Ascending aorta (tissue), 2 donors: ENCODE results near the gene SDHB. TPM values are rescaled to one million over a fixed set of nuclear protein-coding genes. Genes with fewer than 3 reads are reported as not detected.

ENCODE experiments used
- DNase-seq, 2 donors: peaks; one replicate each; pipeline ENCODE4 v3.0.0-alpha.2; 2019; ENCODE audit warnings: low spot score in 2 of 2
- H3K27ac ChIP-seq, 2 donors: fragments of 200-600 bp; sonication (generic); one replicate each; pipeline ENCODE4 v1.5.1; 2016 to 2017; ENCODE audit warnings: mild to moderate bottlenecking in 1 of 2
- H3K27me3 ChIP-seq: fragments of 200-600 bp; sonication (generic); one replicate; pipeline ENCODE4 v1.5.1; 2017
- H3K36me3 ChIP-seq, 2 donors: fragments of 200-600 bp; sonication (generic); one replicate each; pipeline ENCODE4 v1.5.1; 2016
- H3K4me1 ChIP-seq, 2 donors: fragments of 200-600 bp; sonication (generic); one replicate each; pipeline ENCODE4 v1.5.1; 2016 to 2017; ENCODE audit warnings: mild to moderate bottlenecking in 1 of 2
- H3K4me3 ChIP-seq, 2 donors: fragments of 200-600 bp; sonication (generic); one replicate each; pipeline ENCODE4 v1.5.1; 2016 to 2017; ENCODE audit warnings: mild to moderate bottlenecking in 1 of 2
- H3K9me3 ChIP-seq, 2 donors: fragments of 200-600 bp; sonication (generic); one replicate each; pipeline ENCODE4 v1.5.1; 2016
- intact Hi-C: fragments of 100-400 bp; cut with DNase I; formaldehyde crosslinking; loops from one replicate; pipeline ENCODE4 v1.15.1; 2023
- total RNA-seq: library from RNA; depleted of rRNA; stranded (reverse); fragments of >200 nt; gene quantifications from one replicate; pipeline ENCODE4 v1.1.0, GENCODE V29; 2016
- TF ChIP-seq, protein P1 (sequence below), 3 experiments: fragments of 200-600 bp in 2 of 3; fragments of 450-650 bp in 1 of 3; sonication (generic) in 2 of 3; IDR thresholded peaks; one replicate each; pipeline ENCODE4 v1.5.1; 2016 to 2019; ENCODE audit warnings: antibody characterized with exemption in 3 of 3, mild to moderate bottlenecking in 1 of 3, moderate library complexity in 1 of 3

Gene SDHB
- total RNA-seq, 1 donor from 2014 or later: 112 TPM

DNA sequence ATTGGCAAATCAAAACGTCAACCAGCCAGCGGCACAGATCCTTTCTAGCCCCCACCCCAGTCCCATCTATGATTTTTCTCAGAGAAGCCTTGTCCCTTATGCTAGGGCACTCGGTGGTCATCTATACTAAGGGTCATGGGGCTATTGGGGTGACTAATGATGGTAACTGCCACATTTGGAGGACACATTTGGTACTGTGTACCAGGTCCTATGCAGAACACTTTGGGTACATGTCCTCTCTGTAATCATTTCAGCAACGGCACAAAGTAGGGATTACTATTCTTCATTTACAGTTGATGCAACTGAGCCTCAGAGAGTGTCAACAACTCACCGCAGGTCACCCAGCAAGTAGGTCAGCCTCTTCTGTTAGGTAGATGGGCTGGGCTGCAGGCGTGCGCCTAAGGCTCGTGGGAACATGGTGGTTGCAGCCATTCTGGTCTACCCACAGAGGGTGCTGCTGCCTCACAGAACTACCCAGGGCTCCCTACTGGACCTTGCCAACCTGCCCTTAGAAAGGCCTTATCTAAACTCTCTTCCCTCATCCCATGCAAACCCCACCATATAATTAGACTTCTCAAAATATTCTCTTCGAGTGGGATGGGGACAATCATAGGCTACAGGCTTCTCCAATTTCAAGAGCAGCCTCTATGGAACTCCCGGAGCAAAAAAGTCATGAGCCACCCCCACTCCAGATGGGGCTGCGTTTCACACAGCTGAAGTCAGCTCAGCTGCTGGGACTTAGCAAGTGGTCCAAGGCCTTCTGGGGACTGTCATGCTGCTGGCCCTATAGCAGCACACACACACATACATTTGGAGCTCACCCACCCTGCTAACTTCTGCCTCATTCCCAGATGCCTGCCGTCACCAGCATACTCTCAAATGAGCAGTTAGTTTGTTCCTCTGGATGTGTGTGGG, 5.8 kb upstream of the SDHB start:
- no peaks in the 10 kb centered on the region for H3K9me3 ChIP-seq
- H3K27ac ChIP-seq: no peak overlapping the region

DNA sequence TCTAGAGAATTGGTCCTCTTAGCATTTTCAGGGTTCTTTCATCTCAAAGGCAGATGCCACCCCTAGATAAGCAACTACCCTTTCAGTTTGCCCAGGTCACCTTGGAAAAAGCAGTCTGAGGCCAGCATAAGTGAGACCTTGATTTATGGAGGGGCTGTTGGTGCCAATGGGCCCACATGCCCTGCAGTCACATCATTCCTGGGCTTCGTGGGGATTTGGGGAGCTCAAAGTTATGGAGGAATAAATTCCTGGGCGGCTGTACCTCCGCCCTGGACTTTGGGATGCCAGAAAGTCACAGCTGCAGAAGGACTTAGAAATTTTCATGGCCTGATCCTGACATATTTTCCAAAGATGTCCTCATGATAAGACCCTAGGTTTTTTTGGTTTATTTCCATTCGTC, 2.7 kb upstream of the SDHB start:
- TF ChIP-seq, protein P1, sequence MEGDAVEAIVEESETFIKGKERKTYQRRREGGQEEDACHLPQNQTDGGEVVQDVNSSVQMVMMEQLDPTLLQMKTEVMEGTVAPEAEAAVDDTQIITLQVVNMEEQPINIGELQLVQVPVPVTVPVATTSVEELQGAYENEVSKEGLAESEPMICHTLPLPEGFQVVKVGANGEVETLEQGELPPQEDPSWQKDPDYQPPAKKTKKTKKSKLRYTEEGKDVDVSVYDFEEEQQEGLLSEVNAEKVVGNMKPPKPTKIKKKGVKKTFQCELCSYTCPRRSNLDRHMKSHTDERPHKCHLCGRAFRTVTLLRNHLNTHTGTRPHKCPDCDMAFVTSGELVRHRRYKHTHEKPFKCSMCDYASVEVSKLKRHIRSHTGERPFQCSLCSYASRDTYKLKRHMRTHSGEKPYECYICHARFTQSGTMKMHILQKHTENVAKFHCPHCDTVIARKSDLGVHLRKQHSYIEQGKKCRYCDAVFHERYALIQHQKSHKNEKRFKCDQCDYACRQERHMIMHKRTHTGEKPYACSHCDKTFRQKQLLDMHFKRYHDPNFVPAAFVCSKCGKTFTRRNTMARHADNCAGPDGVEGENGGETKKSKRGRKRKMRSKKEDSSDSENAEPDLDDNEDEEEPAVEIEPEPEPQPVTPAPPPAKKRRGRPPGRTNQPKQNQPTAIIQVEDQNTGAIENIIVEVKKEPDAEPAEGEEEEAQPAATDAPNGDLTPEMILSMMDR (IDR thresholded peaks at IDR 0.05): no peak
- peak in 1 of 2 donors; percentile 57 for DNase-seq
- H3K4me1 ChIP-seq: peaks cover 4 to 14% of the 10 kb centered on the region in 2 donors
- no peaks in the 10 kb centered on the region for H3K27me3 ChIP-seq
- H3K36me3 ChIP-seq: no peaks in the 10 kb centered on the region
- intact Hi-C loops: loop anchor here (5.0 to 10.0 kb wide), 3 partner anchors 71 to 578 kb away; no protein-coding TSS in a partner anchor
- no peak overlapping the region for H3K4me3 ChIP-seq
- H3K9me3 ChIP-seq: no peaks in the 10 kb centered on the region
- H3K27ac ChIP-seq: no peak overlapping the region

More for the DNA sequence above, 5.8 kb upstream of the SDHB start:
- no peaks in the 10 kb centered on the region for H3K27me3 ChIP-seq
- no peak for DNase-seq
- H3K4me1 ChIP-seq: no peaks in the 10 kb centered on the region
- no peaks in the 10 kb centered on the region for H3K36me3 ChIP-seq
- TF ChIP-seq, protein P1 (IDR thresholded peaks at IDR 0.05): peak; percentile 22 to 40 (median 37)
- intact Hi-C loops: loop anchor here (5.0 to 10.0 kb wide), 3 partner anchors 68 to 575 kb away; no protein-coding TSS in a partner anchor
- no peak overlapping the region for H3K4me3 ChIP-seq

GRCh38 chr1:17055801-17056200, 2.0 kb upstream of the SDHB start:
- no peak overlapping the region for H3K4me3 ChIP-seq
- TF ChIP-seq, protein P1 (IDR thresholded peaks at IDR 0.05): no peak
- no peak overlapping the region for H3K27ac ChIP-seq
- H3K9me3 ChIP-seq: no peaks in the 10 kb centered on the region
- no peak for DNase-seq
- H3K36me3 ChIP-seq: peaks cover 0 to 3% of the 10 kb centered on the region in 2 donors
- intact Hi-C loops: loop anchor here (5.0 to 10.0 kb wide), 3 partner anchors 72 to 579 kb away; no protein-coding TSS in a partner anchor
- no peaks in the 10 kb centered on the region for H3K27me3 ChIP-seq
- peaks cover 4 to 17% of the 10 kb centered on the region in 2 donors for H3K4me1 ChIP-seq

DNA sequence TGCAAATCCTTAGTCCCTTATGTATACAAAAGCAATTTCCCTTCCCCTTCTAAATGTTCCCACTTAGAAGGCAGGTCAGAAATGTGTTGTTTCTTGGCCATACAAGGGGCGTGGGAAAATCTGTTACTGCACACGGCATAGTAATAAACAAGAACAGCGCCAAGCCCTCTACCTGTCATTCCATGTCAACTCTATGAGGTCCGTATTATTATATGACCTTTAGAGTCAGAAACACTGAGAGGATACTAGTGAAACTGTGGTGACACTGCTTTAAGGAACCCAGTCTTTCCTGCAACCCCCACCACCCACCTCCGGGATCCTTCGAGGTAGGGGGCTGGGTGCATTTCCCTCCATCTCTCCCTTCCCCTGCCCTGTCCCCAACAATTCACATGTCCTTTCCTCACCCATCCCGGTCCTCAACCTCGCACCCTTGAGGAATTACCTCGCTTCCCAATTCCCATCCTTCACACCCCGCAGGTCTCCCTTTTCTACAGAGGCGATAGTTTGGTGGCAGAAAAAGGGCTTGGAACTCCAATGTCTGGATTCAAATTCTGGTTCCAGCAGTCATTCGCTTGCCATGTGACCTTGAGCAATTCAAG, 647 bp downstream of the SDHB start:
- TF ChIP-seq, protein P1 (IDR thresholded peaks at IDR 0.05): no peak
- Histone ChIP-seq H3K4me1 (peaks cover 4 to 17% of the 10 kb centered on the region in 2 donors), H3K9me3 (no peaks in the 10 kb centered on the region), H3K27ac (peak overlapping the region; percentile 73 to 84), H3K27me3 (no peaks in the 10 kb centered on the region), H3K4me3 (peak overlapping the region; percentile 82 to 91), H3K36me3 (peaks cover 0 to 18% of the 10 kb centered on the region in 2 donors)
- intact Hi-C loops: loop anchor here (2.0 to 10.0 kb wide), 3 partner anchors 40 to 582 kb away; no protein-coding TSS in a partner anchor
- DNase-seq: peak in 1 of 2 donors; percentile 53

GRCh38 chr1:17052641-17053040, 1.2 kb downstream of the SDHB start:
- H3K27ac ChIP-seq: no peak overlapping the region
- peaks cover 0 to 18% of the 10 kb centered on the region in 2 donors for H3K36me3 ChIP-seq
- no peaks in the 10 kb centered on the region for H3K27me3 ChIP-seq

More at GRCh38 chr1:17052641-17053040, 1.2 kb downstream of the SDHB start:
- Histone ChIP-seq H3K9me3 (no peaks in the 10 kb centered on the region), H3K4me1 (peaks cover 4 to 17% of the 10 kb centered on the region in 2 donors), H3K4me3 (peak overlapping the region; percentile 82 to 91)
- TF ChIP-seq, protein P1 (IDR thresholded peaks at IDR 0.05): no peak
- intact Hi-C loops: loop anchor here (2.0 to 10.0 kb wide), 3 partner anchors 40 to 582 kb away; no protein-coding TSS in a partner anchor
- DNase-seq: no peak
